GM12878 (cell line): ENCODE measurements around the gene CISD2. TPM values are rescaled to one million over a fixed set of nuclear protein-coding genes. Genes with fewer than 3 reads are reported as not detected.
A peak's percentile ranks its signal among the peaks of the same experiment; 100 is the strongest.

Source experiments
- ATAC-seq: fragments of 200-7000 bp; cut with Tn5 transposase; 3 replicates; pipeline ENCODE4 v1.9.1; 2020; ENCODE audit warnings: mild to moderate bottlenecking, moderate library complexity
- BruUV-seq: library from RNA; stranded (reverse); fragments of 400-500 nt; replicated peaks from 2 replicates; lab custom pipeline; 2021; lab: Mats Ljungman, UMichigan
- CTCF ChIA-PET: fragments of 300-600 bp; sonication (Branson Sonifier 250); formaldehyde crosslinking; extraction: SDS; loops from one replicate; lab custom pipeline; 2021; ENCODE audit warnings: inconsistent platforms; lab: Yijun Ruan, JAX
- POLR2A ChIA-PET: fragments of 350-600 bp; formaldehyde crosslinking; extraction: SDS; loops from one replicate; lab custom pipeline; 2021; ENCODE audit warnings: inconsistent platforms; lab: Charles Lee
- RAD21 ChIA-PET: fragments of 300-600 bp; sonication (Branson Sonifier 250); formaldehyde crosslinking; loops from one replicate; lab custom pipeline; 2023; ENCODE audit warnings: antibody characterized with exemption; ENCODE audit not compliant: unreplicated experiment; lab: Charles Lee
- SMC1A ChIA-PET: fragments of 300-600 bp; sonication (Branson Sonifier 250); formaldehyde crosslinking; loops from one replicate; lab custom pipeline; 2023; ENCODE audit not compliant: unreplicated experiment, uncharacterized antibody; lab: Charles Lee
- DNase-seq: peaks from one replicate; pipeline ENCODE4 v3.0.0-alpha.2; 2011; ENCODE audit warnings: low read depth, low spot score
- FAIRE-seq: peaks from 3 replicates; lab custom pipeline; 2011; peaks lifted over from hg19 to GRCh38; lab: Jason Lieb, UNC
- H2AFZ ChIP-seq: 2 replicates; pipeline ENCODE4 v1.6.0; 2011; ENCODE audit warnings: low read depth, low read length, control low read depth; ENCODE audit not compliant: control insufficient read depth
- H3K27ac ChIP-seq: 2 replicates; pipeline ENCODE4 v1.5.1; 2011; ENCODE audit warnings: control low read depth; ENCODE audit not compliant: control insufficient read depth, insufficient read depth
- H3K27me3 ChIP-seq, 2 experiments: replicated peaks in 1 of 2; 2 replicates each; pipeline versions ENCODE4 v1.6.0 to v1.6.1; 2011; ENCODE audit warnings: low read length in 1 of 2; ENCODE audit not compliant: control insufficient read depth in 2 of 2, insufficient read depth in 2 of 2
- H3K36me3 ChIP-seq, 2 experiments: 2 replicates each; pipeline ENCODE4 v1.5.1; 2011; ENCODE audit warnings: low read length in 1 of 2; ENCODE audit not compliant: control insufficient read depth in 2 of 2, insufficient read depth in 2 of 2
- H3K4me1 ChIP-seq: 2 replicates; pipeline ENCODE4 v1.6.1; 2011; ENCODE audit warnings: mild to moderate bottlenecking, low read length, moderate library complexity, mixed read lengths; ENCODE audit not compliant: control insufficient read depth, insufficient read depth
- H3K4me2 ChIP-seq: 2 replicates; pipeline ENCODE4 v1.6.0; 2011; ENCODE audit warnings: control low read depth; ENCODE audit not compliant: control insufficient read depth, insufficient read depth
- H3K4me3 ChIP-seq: fragments of 200-600 bp; sonication (generic); 2 replicates; pipeline ENCODE4 v1.5.1; 2016
- H3K79me2 ChIP-seq: 2 replicates; pipeline ENCODE4 v1.6.0; 2011; ENCODE audit warnings: low read length; ENCODE audit not compliant: control insufficient read depth, insufficient read depth
- H3K9ac ChIP-seq: 2 replicates; pipeline ENCODE4 v1.8.0; 2011; ENCODE audit warnings: low read length, control low read depth, mixed read lengths; ENCODE audit not compliant: control insufficient read depth, insufficient read depth
- H3K9me3 ChIP-seq: replicated peaks from 3 replicates; pipeline ENCODE4 v1.5.1; 2011; ENCODE audit warnings: mild to moderate bottlenecking, low read length; ENCODE audit not compliant: control insufficient read depth, insufficient read depth
- H4K20me1 ChIP-seq: 2 replicates; pipeline ENCODE4 v1.6.0; 2011; ENCODE audit not compliant: control insufficient read depth, insufficient read depth
- NKRF ChIP-seq: fragments of 450-650 bp; conservative IDR thresholded peaks from 2 replicates; pipeline ENCODE4 v1.6.1; 2017; ENCODE audit warnings: mild to moderate bottlenecking, moderate library complexity
- TCF12 ChIP-seq: IDR thresholded peaks from 2 replicates; pipeline ENCODE4 v1.6.1; 2011; ENCODE audit warnings: low read depth, mild to moderate bottlenecking, low read length
- WGBS: methylation state at CpG from one replicate; pipeline ENCODE4 v1.1.6; 2016; ENCODE audit warnings: low lambda C conversion rate; ENCODE audit not compliant: insufficient replicate concordance, insufficient coverage; ENCODE audit errors: missing lambda C conversion rate; 5-methylcytosine and 5-hydroxymethylcytosine counted together
- in situ Hi-C: fragments of 300-500 bp; cut with MboI; formaldehyde crosslinking; loops from 9 replicates; pipeline ENCODE4 v1.14.3; 2018; ENCODE audit warnings: mixed read lengths
- intact Hi-C: fragments of 100-400 bp; cut with micrococcal nuclease; formaldehyde crosslinking; loops from one replicate; pipeline ENCODE4 v1.14.2; 2022; ENCODE audit not compliant: unreplicated experiment
- polyA plus RNA-seq, 11 experiments: library from polyadenylated mRNA; depleted of rRNA in 4 of 11; unstranded in 6 of 11; stranded (reverse) in 5 of 11; fragments of >200 nt; fragmentation: Nextera tagmentation in 4 of 11; fragmentation: Illumina TruSeq in 1 of 11; extraction: Ambion mirVana in 4 of 11; extraction: Trizol in 1 of 11; gene quantifications; 1 replicate in 1 of 11; 2 replicates in 10 of 11; pipeline versions ENCODE4 v1.2.1 to v1.2.3, GENCODE V29; 2011 to 2016; ENCODE audit warnings: inconsistent platforms in 2 of 11, missing spikeins in 2 of 11, low read depth in 1 of 11
- total RNA-seq, 4 experiments: library from RNA; depleted of rRNA in 3 of 4; stranded (reverse); fragments of >200 nt in 3 of 4; fragmentation: Illumina TruSeq in 1 of 4; extraction: Trizol in 1 of 4; gene quantifications; 2 replicates each; pipeline versions ENCODE4 v1.2.1 to v1.2.3, GENCODE V29; 2013 to 2021

Gene CISD2
- total and polyA plus RNA-seq, 10 of the 15 experiments (the other 5 are each of a cell fraction or from before 2014, with no cell fraction given) = 29.5 to 132 (median 38.9) TPM

GRCh38 chr4:102824398-102824797 is 44.4 kb upstream of the CISD2 start:
- ATAC-seq = no peak

More at GRCh38 chr4:102824398-102824797, 44.4 kb upstream of the CISD2 start:
- peaks cover 89% of the 10 kb centered on the region for H3K79me2 ChIP-seq
- ChIA-PET SMC1A (interaction anchor here (1.0 to 8.9 kb wide), 8 partner anchors 8 to 183 kb away, joined by 4 to 91 read pairs (median 8); partner anchors contain the start of gene CISD2), RAD21 (interaction anchor here (1.6 to 10.1 kb wide), 5 partner anchors 12 to 138 kb away, joined by 3 to 139 read pairs (median 14); partner anchors contain the start of gene CISD2), POLR2A (interaction anchor here (1.1 to 11.7 kb wide), 4 partner anchors 10 to 63 kb away, joined by 4 to 164 read pairs (median 64); partner anchors contain the start of genes CISD2 and MANBA), CTCF (interaction anchor here (1.7 to 4.5 kb wide), 4 partner anchors 13 to 396 kb away, joined by 4 to 37 read pairs (median 6); partner anchors contain the start of gene CISD2)
- no peak overlapping the region for H2AFZ ChIP-seq
- no TSS peak for BruUV-seq
- in situ Hi-C loops (loop anchor here (25.0 kb wide), 1 partner anchor 188 kb away; the partner anchor contains the start of gene SLC9B1), intact Hi-C loops (loop anchor here (10.0 kb wide), 1 partner anchor 480 kb away; the partner anchor contains the start of gene SLC39A8)
- H3K27ac ChIP-seq = peak overlapping the region; percentile 99
- no peaks in the 10 kb centered on the region for H3K27me3 ChIP-seq
- peaks cover 4% of the 10 kb centered on the region; the same call in 1 of the 2 replicates for H3K4me1 ChIP-seq
- H3K9ac ChIP-seq = peak overlapping the region; percentile 100
- H4K20me1 ChIP-seq = peaks cover 2% of the 10 kb centered on the region; the same call in 1 of the 2 replicates
- DNase-seq (no peak), FAIRE-seq (no peak)
- peak overlapping the region; percentile 92 for H3K4me2 ChIP-seq
- WGBS = 2% methylated on average over 2 of the region's 2 CpGs
- H3K4me3 ChIP-seq = peak overlapping the region; percentile 89
- peaks cover 0 to 5% of the 10 kb centered on the region in 2 experiments; a peak in 1 of 4 replicates for H3K36me3 ChIP-seq
- no peaks in the 10 kb centered on the region for H3K9me3 ChIP-seq
- 0 out of 2 replicates have a peak, but pooled peaks have one; percentile 25 for TF ChIP-seq NKRF
- no peak for TF ChIP-seq TCF12
